PFSK-1 (cell line): Measurements from ENCODE around the gene POU3F1.

Source experiments
- FOXP2 ChIP-seq: optimal IDR thresholded peaks from 2 replicates; pipeline ENCODE3; 2011; ENCODE audit warnings: borderline replicate concordance, control low read depth, inconsistent platforms; ENCODE audit not compliant: insufficient read depth; ENCODE audit errors: extremely low read length, extremely low read depth
- POLR2AphosphoS5 ChIP-seq: IDR thresholded peaks from 2 replicates; pipeline ENCODE4 v1.6.1; 2012; ENCODE audit warnings: low read depth, mild to moderate bottlenecking, control low read depth, low read length, moderate library complexity
- SIN3A ChIP-seq: IDR thresholded peaks from 2 replicates; pipeline ENCODE4 v1.6.1; 2012; ENCODE audit warnings: mild to moderate bottlenecking, low read length, moderate library complexity, borderline replicate concordance; ENCODE audit not compliant: insufficient read depth
- TAF1 ChIP-seq: IDR thresholded peaks from 2 replicates; pipeline ENCODE4 v1.6.1; 2012; ENCODE audit warnings: low read length, control low read depth, borderline replicate concordance; ENCODE audit not compliant: insufficient read depth
- TF ChIP-seq, protein P1 (sequence below), 2 experiments: IDR thresholded peaks; 2 replicates each; pipeline versions ENCODE4 v1.6.1 to v1.8.0; 2011 to 2012; ENCODE audit warnings: low read depth in 2 of 2, low read length in 2 of 2, control low read depth in 1 of 2, inconsistent platforms in 1 of 2, mild to moderate bottlenecking in 1 of 2, moderate library complexity in 1 of 2; ENCODE audit not compliant: insufficient read depth in 1 of 2

POU3F1 gene

DNA sequence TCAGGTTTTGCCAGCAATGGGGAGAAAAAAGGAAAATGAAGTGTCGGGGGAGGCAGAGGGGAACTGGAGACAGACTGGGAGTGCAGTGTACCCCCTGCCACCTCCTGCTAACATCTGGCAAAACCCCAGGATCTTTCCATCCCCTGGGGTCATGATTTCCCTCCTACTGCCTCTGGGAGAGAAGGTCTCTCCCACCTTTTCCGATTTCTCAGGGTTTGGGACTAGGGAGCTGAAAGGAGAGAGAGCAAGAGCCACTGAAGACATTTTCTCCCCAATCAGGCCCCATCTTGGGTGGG lies 46.4 kb downstream of the POU3F1 start:
- no peak for TF ChIP-seq FOXP2
- TF ChIP-seq, protein P1, sequence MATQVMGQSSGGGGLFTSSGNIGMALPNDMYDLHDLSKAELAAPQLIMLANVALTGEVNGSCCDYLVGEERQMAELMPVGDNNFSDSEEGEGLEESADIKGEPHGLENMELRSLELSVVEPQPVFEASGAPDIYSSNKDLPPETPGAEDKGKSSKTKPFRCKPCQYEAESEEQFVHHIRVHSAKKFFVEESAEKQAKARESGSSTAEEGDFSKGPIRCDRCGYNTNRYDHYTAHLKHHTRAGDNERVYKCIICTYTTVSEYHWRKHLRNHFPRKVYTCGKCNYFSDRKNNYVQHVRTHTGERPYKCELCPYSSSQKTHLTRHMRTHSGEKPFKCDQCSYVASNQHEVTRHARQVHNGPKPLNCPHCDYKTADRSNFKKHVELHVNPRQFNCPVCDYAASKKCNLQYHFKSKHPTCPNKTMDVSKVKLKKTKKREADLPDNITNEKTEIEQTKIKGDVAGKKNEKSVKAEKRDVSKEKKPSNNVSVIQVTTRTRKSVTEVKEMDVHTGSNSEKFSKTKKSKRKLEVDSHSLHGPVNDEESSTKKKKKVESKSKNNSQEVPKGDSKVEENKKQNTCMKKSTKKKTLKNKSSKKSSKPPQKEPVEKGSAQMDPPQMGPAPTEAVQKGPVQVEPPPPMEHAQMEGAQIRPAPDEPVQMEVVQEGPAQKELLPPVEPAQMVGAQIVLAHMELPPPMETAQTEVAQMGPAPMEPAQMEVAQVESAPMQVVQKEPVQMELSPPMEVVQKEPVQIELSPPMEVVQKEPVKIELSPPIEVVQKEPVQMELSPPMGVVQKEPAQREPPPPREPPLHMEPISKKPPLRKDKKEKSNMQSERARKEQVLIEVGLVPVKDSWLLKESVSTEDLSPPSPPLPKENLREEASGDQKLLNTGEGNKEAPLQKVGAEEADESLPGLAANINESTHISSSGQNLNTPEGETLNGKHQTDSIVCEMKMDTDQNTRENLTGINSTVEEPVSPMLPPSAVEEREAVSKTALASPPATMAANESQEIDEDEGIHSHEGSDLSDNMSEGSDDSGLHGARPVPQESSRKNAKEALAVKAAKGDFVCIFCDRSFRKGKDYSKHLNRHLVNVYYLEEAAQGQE (IDR thresholded peaks at IDR 0.05; ENCODE audit: insufficient read depth in 1 of 2, low read depth in 2 of 2, low read length in 2 of 2) = no peak
- TF ChIP-seq SIN3A = no peak

DNA sequence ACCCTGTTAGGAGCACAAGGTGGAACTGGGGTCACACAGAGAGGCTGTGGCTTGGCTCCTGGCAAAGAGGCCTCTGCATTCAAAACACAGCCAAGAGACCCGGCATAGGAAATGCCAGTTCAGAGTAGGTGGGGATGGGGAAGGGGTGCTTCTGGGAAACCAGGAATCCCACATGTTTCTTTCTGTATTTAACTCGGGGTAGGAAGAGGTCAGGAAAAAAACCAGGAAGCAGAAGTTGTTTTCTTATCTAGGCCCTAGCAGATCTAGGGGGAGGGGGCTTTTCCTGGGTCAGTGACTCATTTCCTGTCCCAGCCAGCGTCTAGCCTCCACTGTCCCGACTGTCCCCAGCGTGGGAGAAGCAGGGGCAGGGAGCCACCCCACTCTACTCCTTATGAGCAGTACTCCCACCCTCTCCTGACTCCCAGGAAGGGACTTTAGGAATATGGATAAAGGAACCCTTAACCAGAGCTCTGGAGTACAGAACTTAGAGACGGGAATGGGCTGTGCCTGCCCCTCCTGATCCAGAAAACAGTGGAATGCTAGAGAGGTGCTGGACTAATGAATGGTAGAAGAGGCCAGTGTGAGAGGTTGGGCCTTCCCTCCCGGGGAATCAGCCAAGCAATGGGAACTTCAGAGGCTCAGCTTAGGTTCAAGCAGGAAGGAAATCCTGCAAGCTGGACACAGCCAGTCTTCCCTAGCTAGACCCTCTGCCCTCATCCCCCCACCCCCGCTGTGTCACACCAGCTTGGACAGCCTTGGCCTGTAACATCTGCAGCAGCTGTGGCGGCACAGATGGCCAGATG lies 47.0 kb downstream of the POU3F1 start:
- 0 out of 2 replicates have a peak, but pooled peaks have one; percentile 36 for TF ChIP-seq SIN3A
- TF ChIP-seq TAF1 = no peak
- peak; percentile 61 for TF ChIP-seq FOXP2
- TF ChIP-seq, protein P1 (IDR thresholded peaks at IDR 0.05; ENCODE audit: insufficient read depth in 1 of 2, low read depth in 2 of 2, low read length in 2 of 2) = peak; percentile 57 to 77; a peak in 3 of 4 replicates
- TF ChIP-seq POLR2AphosphoS5 = peak; percentile 51

DNA sequence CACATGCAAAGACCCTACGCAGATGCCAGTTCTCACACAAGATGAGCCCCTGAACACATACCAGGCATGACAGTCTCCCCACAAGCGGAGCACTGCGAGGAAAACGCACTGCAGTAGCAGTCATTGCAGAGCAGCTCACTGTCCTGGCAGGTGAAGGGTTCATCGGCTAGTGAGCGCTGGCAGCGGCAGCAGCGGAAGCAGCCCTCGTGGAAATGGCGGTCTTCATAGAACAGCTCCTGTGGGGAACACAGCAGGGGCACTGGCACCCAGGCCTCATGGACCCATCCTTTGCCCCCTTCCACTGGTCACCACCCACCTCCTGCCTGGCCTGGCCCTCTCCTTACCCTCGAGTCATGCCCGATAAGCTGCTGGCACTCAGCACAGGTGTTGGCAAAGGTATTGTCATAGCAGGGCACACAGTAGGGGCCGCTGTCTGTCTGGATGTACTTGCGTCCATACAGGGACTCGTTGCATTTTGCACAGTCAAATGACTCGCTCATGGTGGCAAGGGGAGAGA lies 47.6 kb downstream of the POU3F1 start:
- TF ChIP-seq TAF1 = no peak
- TF ChIP-seq, protein P1 (IDR thresholded peaks at IDR 0.05; ENCODE audit: insufficient read depth in 1 of 2, low read depth in 2 of 2, low read length in 2 of 2) = no peak
- no peak for TF ChIP-seq POLR2AphosphoS5
- no peak for TF ChIP-seq SIN3A

DNA sequence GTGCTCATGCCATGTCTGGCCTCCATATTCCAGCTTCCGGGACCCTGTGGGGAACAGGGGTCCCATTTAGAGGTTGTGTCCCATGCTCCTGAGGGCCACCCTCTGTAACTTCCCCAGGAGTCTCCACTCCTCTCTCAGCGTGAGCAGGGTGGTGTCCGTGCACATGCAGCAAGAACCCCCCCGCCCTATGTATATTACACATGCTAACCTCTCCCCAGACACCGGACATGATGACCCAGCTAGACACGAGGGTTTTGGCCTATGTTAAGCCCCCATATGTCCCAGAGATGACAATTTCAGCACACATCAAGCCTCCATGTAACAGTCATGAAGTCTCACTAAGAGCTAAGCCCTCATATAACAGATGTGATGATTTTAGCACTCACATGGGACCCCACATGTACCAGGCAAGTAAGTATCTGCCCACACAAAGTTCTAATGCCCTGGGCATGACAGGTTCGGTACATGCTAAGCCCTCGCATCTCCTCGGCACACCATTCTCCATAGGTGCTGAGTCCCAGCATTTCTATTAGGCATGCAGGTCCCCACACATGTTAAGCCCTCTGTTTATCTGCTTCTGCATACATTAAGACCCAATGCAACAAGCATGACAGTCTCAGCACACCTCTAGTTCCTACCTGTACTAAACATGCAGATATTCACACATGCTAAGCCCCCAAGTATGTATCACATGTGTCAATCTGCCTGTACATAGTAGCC lies 48.3 kb downstream of the POU3F1 start:
- TF ChIP-seq, protein P1 (IDR thresholded peaks at IDR 0.05; ENCODE audit: insufficient read depth in 1 of 2, low read depth in 2 of 2, low read length in 2 of 2) = no peak
- TF ChIP-seq FOXP2 = no peak
- TF ChIP-seq TAF1 = no peak
- no peak for TF ChIP-seq SIN3A
- no peak for TF ChIP-seq POLR2AphosphoS5
